Activated CD4-positive, alpha-beta T cell treated with anti-CD3 and anti-CD28 coated beads, Interleukin-2, amount 10 ng/mL, durations not matched to agents 24 days and 14 days (primary cell): ENCODE measurements around the gene STARD5. TPM values are rescaled to one million over a fixed set of nuclear protein-coding genes. Genes with fewer than 3 reads are reported as not detected.
A peak's percentile ranks its signal among the peaks of the same experiment; 100 is the strongest.
"Not testable (repeated sequence)": the region's sequence is repeated elsewhere in the genome, so short reads cannot be mapped to it uniquely, and the experiment has no call there.

Source experiments
- DNase-seq: peaks from one replicate; pipeline ENCODE4 v3.0.0; 2022
- H3K27ac Mint-ChIP-seq: one replicate; pipeline ENCODE4 v1.8.0; 2022; ENCODE audit warnings: mild to moderate bottlenecking, mixed read lengths
- H3K27me3 Mint-ChIP-seq: one replicate; pipeline ENCODE4 v1.8.0; 2022; ENCODE audit warnings: mixed read lengths
- H3K36me3 Mint-ChIP-seq: one replicate; pipeline ENCODE4 v1.8.0; 2022; ENCODE audit warnings: low read depth, mild to moderate bottlenecking, mixed read lengths
- H3K4me1 Mint-ChIP-seq: one replicate; pipeline ENCODE4 v1.8.0; 2021; ENCODE audit warnings: mixed read lengths
- H3K4me3 Mint-ChIP-seq: one replicate; pipeline ENCODE4 v1.8.0; 2022; ENCODE audit warnings: mild to moderate bottlenecking, moderate library complexity, mixed read lengths
- H3K9me3 Mint-ChIP-seq: one replicate; pipeline ENCODE4 v1.8.0; 2021; ENCODE audit warnings: mixed read lengths
- intact Hi-C: fragments of 100-400 bp; cut with micrococcal nuclease; formaldehyde crosslinking; loops from one replicate; pipeline ENCODE4 v1.15.1; 2023
- total RNA-seq: library from RNA; stranded (reverse); gene quantifications from 2 replicates; pipeline ENCODE4 v1.2.3, GENCODE V29; 2022

Gene STARD5
- total RNA-seq = 4.6 and 5.8 TPM in 2 replicates

DNA sequence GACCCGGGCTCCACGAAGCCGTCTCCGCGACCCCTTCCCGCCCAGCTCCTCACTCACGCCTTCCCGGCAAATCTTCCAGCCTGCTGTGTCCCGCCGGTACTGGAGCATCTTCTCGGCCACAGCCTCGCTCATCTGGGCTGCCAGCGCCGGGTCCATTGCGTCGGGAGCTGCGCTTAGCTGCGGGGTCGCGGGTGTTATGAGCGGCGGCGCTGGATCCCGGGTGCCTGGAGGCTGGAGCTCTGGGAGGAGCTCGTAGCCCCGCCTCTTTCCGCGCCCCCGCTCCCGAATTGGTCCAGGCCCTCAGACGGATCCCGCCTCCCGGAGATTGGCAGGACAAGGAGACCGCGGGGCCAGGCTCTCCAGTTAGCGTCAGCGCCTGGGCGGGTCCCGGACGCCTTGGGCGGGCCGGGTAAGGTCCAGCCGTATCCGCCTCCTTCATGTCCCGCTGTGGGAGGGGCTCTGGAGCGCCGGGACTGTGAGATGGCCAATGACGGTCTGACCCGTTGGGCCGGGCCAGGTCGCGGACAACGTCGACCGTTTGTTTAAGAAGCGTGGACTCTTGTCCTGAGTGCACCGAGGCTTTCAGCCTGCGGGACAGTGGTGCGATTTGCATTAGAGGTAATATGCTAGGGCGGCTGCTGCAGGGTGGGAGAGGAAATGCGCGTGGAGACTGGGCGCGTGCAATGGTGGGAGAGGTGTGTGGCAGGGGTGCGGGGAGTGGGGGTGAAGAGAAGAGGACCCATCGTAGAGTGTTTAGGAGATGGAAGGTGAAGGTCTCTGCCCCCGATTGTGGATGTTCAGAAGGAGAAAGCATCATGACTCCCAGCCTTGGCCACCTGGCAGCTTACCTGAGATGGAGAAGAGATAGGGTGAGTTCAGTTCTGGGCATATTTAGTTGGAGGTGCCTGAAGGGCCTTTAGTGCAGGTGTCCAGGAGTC, at the start of gene STARD5:
TSS of gene STARD5 (minus strand) at position 198 of the 938 bp plus-strand sequence. CDS start at position 156, 42 bp downstream.
- intact Hi-C loops = loop anchor here (1.0 to 5.0 kb wide), 3 partner anchors 28 to 49 kb away; no protein-coding TSS in a partner anchor
- peak; percentile 100 for DNase-seq
- H3K27me3 Mint-ChIP-seq = no peaks in the 10 kb centered on the region
- H3K9me3 Mint-ChIP-seq = no peaks in the 10 kb centered on the region
- H3K27ac Mint-ChIP-seq = peak within 1 kb of the TSS; percentile 73
- H3K4me1 Mint-ChIP-seq = peaks cover 23% of the 10 kb centered on the region
- H3K4me3 Mint-ChIP-seq = peak within 1 kb of the TSS; percentile 91
- peaks cover 4% of the 10 kb centered on the region for H3K36me3 Mint-ChIP-seq

GRCh38 chr15:81373176-81373575, 49.2 kb upstream of the STARD5 start:
- DNase-seq = peak; percentile 25
- peaks cover 8% of the 10 kb centered on the region for H3K27me3 Mint-ChIP-seq
- intact Hi-C loops = no loop called here
- no peaks in the 10 kb centered on the region for H3K36me3 Mint-ChIP-seq
- no peak overlapping the region for H3K27ac Mint-ChIP-seq
- no peak overlapping the region for H3K4me3 Mint-ChIP-seq
- H3K9me3 Mint-ChIP-seq = no peaks in the 10 kb centered on the region
- no peaks in the 10 kb centered on the region for H3K4me1 Mint-ChIP-seq

GRCh38 chr15:81372575-81372974, 48.6 kb upstream of the STARD5 start:
- Mint-ChIP-seq H3K27ac (no peak overlapping the region), H3K9me3 (no peaks in the 10 kb centered on the region), H3K4me1 (no peaks in the 10 kb centered on the region), H3K36me3 (no peaks in the 10 kb centered on the region), H3K4me3 (no peak overlapping the region), H3K27me3 (peaks cover 7% of the 10 kb centered on the region)
- peak; percentile 25 for DNase-seq
- intact Hi-C loops = no loop called here

GRCh38 chr15:81363718-81364500, 40.0 kb upstream of the STARD5 start:
- no peak overlapping the region for H3K27ac Mint-ChIP-seq
- peaks cover 3% of the 10 kb centered on the region for H3K27me3 Mint-ChIP-seq
- H3K4me3 Mint-ChIP-seq = no peak overlapping the region
- no peaks in the 10 kb centered on the region for H3K9me3 Mint-ChIP-seq
- DNase-seq = no peak
- H3K36me3 Mint-ChIP-seq = no peaks in the 10 kb centered on the region
- intact Hi-C loops = no loop called here
- H3K4me1 Mint-ChIP-seq = no peaks in the 10 kb centered on the region

- Mint-ChIP-seq H3K4me1 (no peaks in the 10 kb centered on the region), H3K27me3 (peaks cover 3% of the 10 kb centered on the region), H3K9me3 (no peaks in the 10 kb centered on the region), H3K36me3 (no peaks in the 10 kb centered on the region), H3K4me3 (no peak overlapping the region), H3K27ac (no peak overlapping the region)
- DNase-seq = no peak
- intact Hi-C loops = no loop called here
Observed at GRCh38 chr15:81363276-81363675, 39.3 kb upstream of the STARD5 start.

DNA sequence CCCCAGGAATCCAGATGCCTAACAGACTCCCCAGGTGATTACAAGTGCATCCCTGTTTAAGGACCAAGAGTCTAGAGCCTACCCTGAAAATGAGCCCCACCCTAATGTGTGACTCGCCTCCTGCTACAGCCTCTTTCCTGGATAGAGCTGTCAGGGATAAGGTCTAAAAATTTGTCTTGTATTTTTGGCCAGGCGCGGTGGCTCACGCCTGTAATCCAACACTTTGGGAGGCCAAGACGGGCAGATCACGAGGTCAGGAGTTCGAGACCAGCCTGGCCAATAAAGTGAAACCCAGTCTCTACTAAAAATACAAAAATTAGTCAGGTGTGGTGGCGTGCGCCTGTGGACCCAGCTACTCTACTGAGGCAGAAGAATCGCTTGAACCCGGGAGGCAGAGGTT, 38.8 kb upstream of the STARD5 start:
- H3K4me3 Mint-ChIP-seq = no peak overlapping the region
- intact Hi-C loops = no loop called here
- no peak overlapping the region for H3K27ac Mint-ChIP-seq

DNA sequence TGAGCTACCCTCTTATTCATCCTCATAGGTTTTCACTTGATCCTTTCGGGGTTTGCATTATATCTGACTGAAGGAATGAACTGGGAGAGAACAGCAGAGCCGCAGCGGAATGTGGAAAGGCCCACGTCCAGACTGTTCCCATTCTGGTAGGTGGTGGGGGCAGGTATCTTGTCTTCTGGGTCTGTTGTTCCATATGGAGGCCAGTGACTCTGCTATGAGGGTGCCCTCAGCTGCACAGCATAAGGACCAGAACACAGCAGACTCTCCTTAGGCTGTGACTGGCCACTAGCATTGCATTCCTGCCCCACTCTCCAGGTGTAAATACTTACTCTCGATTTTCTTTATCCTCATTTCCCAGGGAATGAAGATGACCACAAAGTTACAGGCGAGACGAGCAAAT, 38.0 kb upstream of the STARD5 start:
- intact Hi-C loops = no loop called here
- Mint-ChIP-seq H3K27me3 (peaks cover 3% of the 10 kb centered on the region), H3K27ac (no peak overlapping the region), H3K4me1 (no peaks in the 10 kb centered on the region), H3K9me3 (no peaks in the 10 kb centered on the region), H3K4me3 (no peak overlapping the region), H3K36me3 (no peaks in the 10 kb centered on the region)
- peak; percentile 24 for DNase-seq

More for the DNA sequence above, 38.8 kb upstream of the STARD5 start:
- H3K36me3 Mint-ChIP-seq = no peaks in the 10 kb centered on the region
- H3K9me3 Mint-ChIP-seq = no peaks in the 10 kb centered on the region
- H3K4me1 Mint-ChIP-seq = no peaks in the 10 kb centered on the region
- peaks cover 3% of the 10 kb centered on the region for H3K27me3 Mint-ChIP-seq
- DNase-seq = no peak

GRCh38 chr15:81360491-81360890, 36.5 kb upstream of the STARD5 start:
- H3K36me3 Mint-ChIP-seq = no peaks in the 10 kb centered on the region
- no peaks in the 10 kb centered on the region for H3K4me1 Mint-ChIP-seq
- DNase-seq = no peak

GRCh38 chr15:81358248-81358647, 34.3 kb upstream of the STARD5 start:
- no peak overlapping the region for H3K4me3 Mint-ChIP-seq
- H3K27ac Mint-ChIP-seq = no peak overlapping the region
- H3K4me1 Mint-ChIP-seq = no peaks in the 10 kb centered on the region
- peaks cover 6% of the 10 kb centered on the region for H3K27me3 Mint-ChIP-seq
- H3K9me3 Mint-ChIP-seq = no peaks in the 10 kb centered on the region
- no peaks in the 10 kb centered on the region for H3K36me3 Mint-ChIP-seq
- intact Hi-C loops = no loop called here
- peak; percentile 44 for DNase-seq

More at GRCh38 chr15:81360491-81360890, 36.5 kb upstream of the STARD5 start:
- Mint-ChIP-seq H3K27ac (no peak overlapping the region), H3K4me3 (no peak overlapping the region), H3K9me3 (no peaks in the 10 kb centered on the region), H3K27me3 (peaks cover 3% of the 10 kb centered on the region)
- intact Hi-C loops = no loop called here

- Mint-ChIP-seq H3K36me3 (no peaks in the 10 kb centered on the region), H3K27ac (no peak overlapping the region), H3K4me3 (no peak overlapping the region), H3K9me3 (no peaks in the 10 kb centered on the region), H3K4me1 (no peaks in the 10 kb centered on the region), H3K27me3 (peaks cover 6% of the 10 kb centered on the region)
- intact Hi-C loops = no loop called here
- no peak for DNase-seq
Observed at GRCh38 chr15:81357180-81357686, 33.3 kb upstream of the STARD5 start.

GRCh38 chr15:81356252-81356651, 32.3 kb upstream of the STARD5 start:
- H3K9me3 Mint-ChIP-seq = no peaks in the 10 kb centered on the region
- intact Hi-C loops = no loop called here
- DNase-seq = peak; percentile 44
- H3K27me3 Mint-ChIP-seq = peaks cover 6% of the 10 kb centered on the region
- H3K36me3 Mint-ChIP-seq = no peaks in the 10 kb centered on the region
- H3K4me1 Mint-ChIP-seq = no peaks in the 10 kb centered on the region
- no peak overlapping the region for H3K4me3 Mint-ChIP-seq
- no peak overlapping the region for H3K27ac Mint-ChIP-seq

GRCh38 chr15:81351651-81352050, 27.7 kb upstream of the STARD5 start:
- Mint-ChIP-seq H3K27ac (no peak overlapping the region), H3K4me3 (no peak overlapping the region), H3K36me3 (no peaks in the 10 kb centered on the region), H3K4me1 (no peaks in the 10 kb centered on the region), H3K9me3 (no peaks in the 10 kb centered on the region), H3K27me3 (peaks cover 3% of the 10 kb centered on the region)
- DNase-seq = no peak
- intact Hi-C loops = no loop called here

- Mint-ChIP-seq H3K4me1 (no peaks in the 10 kb centered on the region), H3K27ac (no peak overlapping the region), H3K4me3 (no peak overlapping the region), H3K9me3 (no peaks in the 10 kb centered on the region), H3K36me3 (no peaks in the 10 kb centered on the region), H3K27me3 (no peaks in the 10 kb centered on the region)
- no peak for DNase-seq
- intact Hi-C loops = no loop called here
Observed at GRCh38 chr15:81349271-81349670, 25.3 kb upstream of the STARD5 start.

GRCh38 chr15:81348691-81349090, 24.8 kb upstream of the STARD5 start:
- not testable (repeated sequence) for H3K4me1 Mint-ChIP-seq, H3K4me3 Mint-ChIP-seq

More at GRCh38 chr15:81348691-81349090, 24.8 kb upstream of the STARD5 start:
- H3K9me3 Mint-ChIP-seq, DNase-seq, intact Hi-C loops, H3K27me3 Mint-ChIP-seq, H3K36me3 Mint-ChIP-seq, H3K27ac Mint-ChIP-seq: not testable (repeated sequence)
